DLD1 (cell line): ENCODE results near the gene PAQR5.
"Not testable (repeated sequence)": the region's sequence is repeated elsewhere in the genome, so short reads cannot be mapped to it uniquely, and the experiment has no call there.

ENCODE experiments used
- in situ Hi-C: cut with HindIII; loops from 2 replicates; pipeline ENCODE4 v1.10.0; 2017; ENCODE audit warnings: low sequenced_read_pairs

The PAQR5 gene

GRCh38 chr15:69292826-69293420, 5.8 kb upstream of the PAQR5 start:
- in situ Hi-C loops = no loop called here

- in situ Hi-C loops = no loop called here
Measured at GRCh38 chr15:69293741-69294615, 4.7 kb upstream of the PAQR5 start.

- in situ Hi-C loops = no loop called here
Measured at GRCh38 chr15:69296606-69297005, 2.1 kb upstream of the PAQR5 start.

- in situ Hi-C loops = no loop called here
Measured at GRCh38 chr15:69297642-69298353, 914 bp upstream of the PAQR5 start.

GRCh38 chr15:69298354-69298696, 387 bp upstream of the PAQR5 start:
- in situ Hi-C loops = no loop called here

- in situ Hi-C loops = no loop called here
Measured at GRCh38 chr15:69299451-69299886, 757 bp downstream of the PAQR5 start.

GRCh38 chr15:69299943-69300588, 1.4 kb downstream of the PAQR5 start:
- in situ Hi-C loops = no loop called here

GRCh38 chr15:69301101-69301500, 2.4 kb downstream of the PAQR5 start:
- in situ Hi-C loops = not testable (repeated sequence)

- in situ Hi-C loops = not testable (repeated sequence)
Measured at GRCh38 chr15:69302087-69302486, 3.4 kb downstream of the PAQR5 start.

GRCh38 chr15:69302929-69303328, 4.2 kb downstream of the PAQR5 start:
- in situ Hi-C loops = no loop called here

GRCh38 chr15:69303337-69304181, 4.8 kb downstream of the PAQR5 start:
- in situ Hi-C loops = no loop called here

- in situ Hi-C loops = no loop called here
Measured at GRCh38 chr15:69304182-69304545, 5.5 kb downstream of the PAQR5 start.

- in situ Hi-C loops = no loop called here
Measured at GRCh38 chr15:69305204-69305931, 6.7 kb downstream of the PAQR5 start.

- in situ Hi-C loops = no loop called here
Measured at GRCh38 chr15:69305933-69306568, 7.3 kb downstream of the PAQR5 start.

GRCh38 chr15:69307939-69308338, 9.2 kb downstream of the PAQR5 start:
- in situ Hi-C loops = no loop called here

- in situ Hi-C loops = no loop called here
Measured at GRCh38 chr15:69308949-69309348, 10.2 kb downstream of the PAQR5 start.

- in situ Hi-C loops = no loop called here
Measured at GRCh38 chr15:69311319-69311721, 12.6 kb downstream of the PAQR5 start.

GRCh38 chr15:69313432-69314000, 14.8 kb downstream of the PAQR5 start:
- in situ Hi-C loops = no loop called here

GRCh38 chr15:69314131-69314530, 15.4 kb downstream of the PAQR5 start:
- in situ Hi-C loops = no loop called here
